Lower leg skin (tissue), 4 donors: Measurements from ENCODE around the gene UMODL1. TPM values are rescaled to one million over a fixed set of nuclear protein-coding genes. Genes with fewer than 3 reads are reported as not detected.
A peak's percentile ranks its signal among the peaks of the same experiment; 100 is the strongest.

Experiments used
- DNase-seq, 2 donors: peaks; one replicate each; pipeline ENCODE4 v3.0.0-alpha.2; 2019; ENCODE audit warnings: low spot score in 2 of 2
- H3K4me3 ChIP-seq: fragments of 200-600 bp; sonication (generic); 2 replicates; pipeline ENCODE4 v1.5.1; 2017; ENCODE audit warnings: mild to moderate bottlenecking, low read depth; ENCODE audit not compliant: poor library complexity, severe bottlenecking
- CTCF ChIP-seq, 3 donors: fragments of 450-650 bp; IDR thresholded peaks; one replicate each; pipeline ENCODE4 v1.5.1; 2016; ENCODE audit warnings: antibody characterized with exemption in 3 of 3, mild to moderate bottlenecking in 3 of 3, moderate library complexity in 2 of 3
- POLR2A ChIP-seq, 2 donors: fragments of 450-650 bp; IDR thresholded peaks; one replicate each; pipeline ENCODE4 v1.6.1; 2016 to 2017; ENCODE audit warnings: antibody characterized with exemption in 2 of 2, mild to moderate bottlenecking in 1 of 2, moderate library complexity in 1 of 2
- WGBS, 2 donors: methylation state at CpG; one replicate each; pipeline ENCODE4 v1.1.5; 2018; 5-methylcytosine and 5-hydroxymethylcytosine counted together
- intact Hi-C: fragments of 100-400 bp; cut with DNase I; formaldehyde crosslinking; loops from one replicate; pipeline ENCODE4 v1.15.0; 2023; ENCODE audit warnings: low total_unique reads
- total RNA-seq, 4 donors: library from RNA; depleted of rRNA; stranded (reverse); fragments of >200 nt; gene quantifications; one replicate each; pipeline ENCODE4 v1.1.0, GENCODE V29; 2016

The UMODL1 gene
- total RNA-seq, 4 donors from 2014 or later: 0.23 TPM; not detected in 3

DNA sequence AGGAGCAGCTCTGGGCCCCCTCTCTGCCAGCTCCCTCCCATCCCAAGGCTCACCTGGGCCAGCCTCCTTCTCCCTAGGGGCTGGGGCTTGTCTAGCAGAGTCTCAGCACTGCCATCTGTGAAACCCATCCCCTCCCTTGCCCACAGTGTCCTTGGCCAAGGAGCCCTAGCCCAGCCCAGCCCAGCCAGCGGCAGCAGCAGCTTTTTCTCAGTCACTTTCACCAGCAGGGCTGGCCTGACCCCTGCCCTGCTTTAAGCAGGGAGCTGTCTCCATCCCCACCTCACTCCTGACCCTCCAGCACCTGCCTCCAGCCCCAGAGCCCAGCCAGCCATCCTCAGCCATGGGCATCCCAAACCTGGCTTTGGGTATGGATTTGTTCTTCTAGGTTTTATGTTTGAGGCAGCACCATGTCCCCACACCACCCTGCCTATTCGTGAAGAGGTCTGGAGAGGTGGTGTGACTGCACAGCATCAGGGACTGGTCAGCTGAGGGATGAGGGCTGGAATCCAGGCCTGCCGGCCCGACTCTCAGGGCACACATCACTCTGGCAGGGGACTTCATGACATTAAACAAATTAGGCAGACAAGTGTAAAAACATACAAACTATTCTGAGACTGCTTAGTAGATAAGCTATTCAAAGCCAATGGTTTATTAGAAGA lies 111.7 kb downstream of the UMODL1 start:
- 86 to 93% methylated on average over 4 of the region's 4 CpGs for WGBS, 2 donors
- TF ChIP-seq CTCF (IDR thresholded peaks at IDR 0.05): no peak
- no peak for TF ChIP-seq POLR2A (IDR thresholded peaks at IDR 0.05)
- no peak overlapping the region for H3K4me3 ChIP-seq
- intact Hi-C loops: no loop called here
- no peak for DNase-seq

GRCh38 chr21:42183374-42184266 lies 112.5 kb downstream of the UMODL1 start:
- DNase-seq: no peak
- H3K4me3 ChIP-seq: no peak overlapping the region
- WGBS, 2 donors: 91 to 96% methylated on average over 6 of the region's 6 CpGs
- intact Hi-C loops: no loop called here
- TF ChIP-seq CTCF (IDR thresholded peaks at IDR 0.05): no peak
- TF ChIP-seq POLR2A (IDR thresholded peaks at IDR 0.05): no peak

DNA sequence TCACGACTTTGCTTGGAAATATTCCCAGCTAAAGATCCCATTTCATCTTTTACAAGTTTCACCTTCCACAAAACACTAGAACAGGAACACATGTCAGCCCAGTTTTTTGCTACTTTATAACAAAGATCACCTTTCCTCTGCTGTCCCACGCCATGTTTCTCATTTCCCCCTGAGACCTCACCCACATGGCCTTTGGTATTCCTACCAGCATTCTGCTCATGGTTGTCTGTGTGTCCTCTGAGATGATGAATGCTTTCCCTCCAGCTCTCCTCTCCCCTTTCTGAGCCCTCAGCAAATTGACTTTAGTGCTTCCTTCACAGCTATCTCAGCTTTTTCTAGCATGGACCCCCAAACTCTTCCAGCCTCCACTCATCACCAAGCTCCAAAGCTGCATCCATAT lies 115.5 kb downstream of the UMODL1 start:
- WGBS, 2 donors: 65 to 66% methylated on average over 2 of the region's 2 CpGs
- DNase-seq: no peak
- intact Hi-C loops: no loop called here
- no peak for TF ChIP-seq POLR2A (IDR thresholded peaks at IDR 0.05)
- TF ChIP-seq CTCF (IDR thresholded peaks at IDR 0.05): no peak
- H3K4me3 ChIP-seq: no peak overlapping the region

- intact Hi-C loops: no loop called here
- no peak for TF ChIP-seq POLR2A (IDR thresholded peaks at IDR 0.05)
- no peak for TF ChIP-seq CTCF (IDR thresholded peaks at IDR 0.05)
- no peak overlapping the region for H3K4me3 ChIP-seq
- 60 to 62% methylated on average over 8 of the region's 8 CpGs for WGBS, 2 donors
- DNase-seq: peak in 1 of 2 donors; percentile 47
These were observed 117.0 kb downstream of the UMODL1 start for GRCh38 chr21:42187976-42188653.

DNA sequence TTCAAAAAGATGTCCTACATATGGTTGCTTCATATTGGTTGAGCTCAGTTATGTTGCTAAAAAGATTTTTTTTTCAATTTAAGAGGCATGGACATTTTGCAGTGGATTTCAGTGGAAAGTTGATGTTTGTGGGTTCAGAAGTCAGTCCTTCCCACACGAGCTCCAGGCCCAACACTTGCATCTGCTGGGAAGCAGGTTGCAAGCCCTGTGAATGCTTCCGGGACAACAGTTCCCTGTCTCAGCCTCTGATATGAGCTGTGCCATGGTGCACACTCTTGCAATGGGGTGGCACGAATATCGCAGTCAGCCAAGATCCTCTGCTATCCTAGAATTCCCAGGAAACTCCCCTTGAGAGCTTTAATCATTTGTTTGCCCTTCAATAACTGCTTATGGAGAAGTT lies 117.5 kb downstream of the UMODL1 start:
- WGBS, 2 donors: 76 to 86% methylated on average over 4 of the region's 4 CpGs
- H3K4me3 ChIP-seq: no peak overlapping the region
- intact Hi-C loops: no loop called here
- TF ChIP-seq POLR2A (IDR thresholded peaks at IDR 0.05) (no peak), CTCF (IDR thresholded peaks at IDR 0.05) (no peak)
- DNase-seq: no peak
